GOT3 (cell line): Measurements from ENCODE around the gene ATP9B.
"Not testable (repeated sequence)": the region's sequence is repeated elsewhere in the genome, so short reads cannot be mapped to it uniquely, and the experiment has no call there.

Experiments used
- DNase-seq: peaks from one replicate; lab custom pipeline; 2025; ENCODE audit warnings: mixed read lengths; lab: John Stamatoyannopoulos, UW

The ATP9B gene

DNA sequence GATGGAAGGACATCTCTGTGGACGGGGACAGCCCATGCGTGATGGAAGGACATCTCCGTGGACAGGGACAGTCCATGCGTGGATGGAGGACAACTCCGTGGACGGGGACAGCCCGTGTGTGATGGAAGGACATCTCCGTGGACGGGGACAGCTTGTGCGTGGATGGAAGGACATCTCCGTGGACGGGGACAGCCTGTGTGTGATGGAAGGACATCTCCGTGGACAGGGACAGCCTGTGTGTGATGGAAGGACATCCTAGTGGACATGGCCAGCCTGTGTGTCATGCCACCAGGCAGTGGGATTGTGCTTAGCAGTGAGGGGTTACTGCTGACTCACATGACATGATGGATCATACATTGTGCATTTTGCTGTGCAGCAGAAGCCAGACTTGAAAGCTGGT, 296.5 kb downstream of the ATP9B start:
- no peak for DNase-seq

GRCh38 chr18:79366177-79367094, 297.2 kb downstream of the ATP9B start:
- no peak for DNase-seq

DNA sequence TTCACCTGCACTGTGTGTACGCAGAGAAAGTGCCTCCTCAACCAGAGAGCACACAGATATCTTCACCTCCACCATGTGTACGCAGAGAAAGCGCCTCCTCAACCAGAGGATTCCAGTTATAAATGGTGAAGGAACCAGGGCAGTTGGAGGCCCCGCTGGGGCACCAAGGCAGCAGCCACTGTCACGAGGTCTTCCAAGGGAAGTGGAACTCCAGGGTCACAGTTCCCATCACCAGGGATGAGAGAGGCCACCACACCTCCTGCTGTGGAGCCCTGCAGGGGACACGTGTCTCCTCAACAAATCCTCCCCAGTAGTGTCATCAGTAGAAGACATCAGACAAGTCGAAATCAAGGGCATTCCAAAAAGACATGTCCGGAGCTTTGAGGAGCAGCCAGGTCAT, 298.3 kb downstream of the ATP9B start:
- no peak for DNase-seq

GRCh38 chr18:79367989-79368388, 298.8 kb downstream of the ATP9B start:
- DNase-seq = no peak

DNA sequence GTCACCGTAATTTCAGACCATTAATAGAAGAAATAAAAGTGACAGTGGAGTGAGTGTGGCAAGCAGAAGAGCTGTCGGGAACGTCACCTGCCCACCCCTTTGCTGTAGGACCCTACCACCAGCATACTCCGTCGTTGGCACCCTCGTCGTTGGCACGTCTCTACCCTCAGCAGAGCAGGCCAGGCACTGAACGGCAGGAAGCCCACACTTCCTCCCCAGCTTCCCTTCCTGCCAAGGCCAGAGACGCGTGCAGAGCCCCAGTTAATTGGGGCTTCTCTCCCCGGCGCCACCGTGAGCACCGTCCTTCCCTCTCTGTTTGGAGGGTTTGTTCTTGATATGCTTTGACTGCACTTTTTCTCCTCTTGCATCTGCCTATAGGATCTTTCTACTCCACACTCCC, 299.5 kb downstream of the ATP9B start:
- no peak for DNase-seq

DNA sequence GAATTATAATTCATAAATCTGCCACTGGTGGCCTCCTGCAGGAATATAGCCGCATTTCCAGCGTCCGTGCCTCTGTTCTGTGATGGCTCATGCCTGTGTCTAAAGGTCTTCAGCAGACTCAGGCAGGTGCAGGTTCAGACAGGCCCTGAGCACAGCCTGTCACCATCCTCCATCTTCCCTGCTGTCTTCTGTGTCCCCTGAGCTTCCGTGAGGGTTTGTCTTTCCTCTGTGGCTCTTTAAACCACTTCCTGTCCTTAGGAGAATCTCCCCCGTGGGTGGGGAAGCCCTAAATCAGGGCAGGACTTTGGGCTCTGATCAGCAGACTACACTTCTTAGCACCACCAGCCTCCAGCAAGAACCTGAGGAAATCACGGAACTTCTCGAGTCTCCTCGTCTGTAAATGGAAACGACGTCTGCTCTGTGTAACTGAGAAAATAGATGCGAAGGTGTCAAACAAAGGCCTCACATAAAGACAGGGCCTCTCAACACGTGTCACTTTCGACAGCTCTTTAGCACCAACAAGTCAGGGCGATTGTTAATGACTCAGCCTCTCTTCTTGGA, 302.4 kb downstream of the ATP9B start:
- DNase-seq = no peak

- no peak for DNase-seq
These were observed 303.3 kb downstream of the ATP9B start for GRCh38 chr18:79372461-79372860.

DNA sequence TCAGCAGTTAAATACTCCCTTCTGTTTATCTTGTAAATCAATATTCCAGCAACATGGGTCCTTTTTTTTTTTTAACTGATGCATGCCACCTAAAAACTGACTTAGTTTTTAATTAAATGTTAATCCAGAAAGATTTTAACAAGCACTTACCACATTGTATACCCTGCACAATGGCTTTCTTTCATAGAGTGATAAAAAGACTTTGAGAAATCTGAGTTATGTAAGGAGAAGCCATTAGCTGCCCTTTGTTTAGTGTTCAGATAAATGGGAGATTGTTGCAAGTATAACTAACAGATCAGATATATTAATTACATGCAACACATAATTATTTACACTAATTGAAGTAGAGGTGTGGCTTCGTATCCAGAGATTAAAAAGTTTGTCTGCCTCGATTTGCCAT, 303.8 kb downstream of the ATP9B start:
- DNase-seq = no peak

DNA sequence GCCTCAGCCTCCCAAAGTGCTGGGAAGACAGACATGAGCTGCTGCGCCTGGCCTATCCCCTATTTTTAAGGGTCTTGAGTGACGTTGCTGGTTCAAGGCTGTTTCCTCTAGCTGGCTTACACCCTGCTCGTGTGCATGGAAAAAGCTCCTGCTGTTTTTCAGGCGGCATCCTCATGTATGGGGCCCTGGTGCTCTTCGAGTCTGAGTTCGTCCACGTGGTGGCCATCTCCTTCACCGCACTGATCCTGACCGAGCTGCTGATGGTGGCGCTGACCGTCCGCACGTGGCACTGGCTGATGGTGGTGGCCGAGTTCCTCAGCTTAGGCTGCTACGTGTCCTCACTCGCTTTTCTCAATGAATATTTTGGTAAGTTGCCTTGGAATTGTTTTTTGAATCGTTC, 304.5 kb downstream of the ATP9B start:
- DNase-seq = no peak

DNA sequence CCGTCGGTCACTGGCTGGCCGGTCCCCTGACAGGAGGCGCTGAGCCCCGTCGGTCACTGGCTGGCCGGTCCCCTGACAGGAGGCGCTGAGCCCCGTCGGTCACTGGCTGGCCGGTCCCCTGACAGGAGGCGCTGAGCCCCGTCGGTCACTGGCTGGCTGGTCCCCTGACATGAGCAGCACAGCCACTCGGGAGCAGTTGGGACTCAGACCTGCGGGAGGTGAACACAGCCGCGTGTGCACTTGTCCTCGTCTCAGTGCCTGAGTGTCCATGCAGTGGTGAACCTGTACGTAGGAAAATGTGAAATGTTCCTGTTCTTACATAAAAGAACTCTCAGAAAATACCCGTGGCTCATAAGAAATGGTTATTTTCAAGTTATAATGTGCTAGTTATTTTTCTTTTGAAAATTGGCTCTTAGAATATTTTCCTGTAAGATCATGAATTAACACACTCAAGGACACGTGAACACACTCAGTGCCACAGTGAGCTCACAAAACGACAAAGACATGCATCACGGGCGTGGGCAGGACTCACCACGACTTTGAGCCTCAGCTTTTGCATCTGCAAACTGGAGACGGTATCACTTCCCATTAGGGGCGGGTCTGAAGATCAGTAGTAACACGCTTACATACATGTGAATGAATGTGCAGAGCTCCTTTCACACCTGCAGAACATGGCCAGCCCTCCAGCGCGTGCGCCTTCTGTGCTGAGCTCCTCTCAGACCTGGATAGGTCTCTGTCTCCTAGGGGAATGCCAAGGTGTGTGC, 305.4 kb downstream of the ATP9B start:
- no peak for DNase-seq

DNA sequence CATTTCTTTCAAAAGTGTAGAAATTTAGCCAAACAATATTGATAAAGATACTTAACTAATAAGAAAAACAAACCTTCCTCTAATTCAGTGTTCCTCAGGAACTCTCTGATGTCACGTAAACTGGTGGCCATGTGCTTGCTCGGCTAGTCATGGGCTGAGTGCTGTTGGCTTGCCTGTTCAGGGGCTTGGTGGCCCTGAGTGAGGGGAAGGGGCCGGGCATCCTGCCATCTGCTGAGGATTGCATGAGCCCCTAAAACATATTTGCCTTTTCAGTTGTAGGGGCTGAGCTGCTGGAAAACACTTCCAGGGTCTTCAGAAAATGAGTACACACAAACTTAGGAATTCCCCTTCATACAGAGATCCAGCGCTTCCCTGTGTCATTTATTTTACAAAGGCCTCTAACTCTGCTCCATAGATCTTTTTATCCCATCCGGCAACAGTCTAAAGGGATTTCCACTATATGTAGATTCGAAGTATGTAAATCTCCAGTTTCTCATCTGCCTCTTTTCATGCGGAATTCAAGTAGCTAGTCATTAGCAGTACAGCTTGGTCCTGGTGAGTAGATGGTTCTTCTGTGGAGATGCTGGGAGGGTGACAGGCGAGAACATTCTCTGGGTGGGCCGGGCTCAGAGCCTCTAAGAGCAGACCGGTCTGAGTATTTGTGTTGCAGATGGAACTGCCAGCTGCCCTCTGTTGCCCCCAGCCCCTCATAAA, 306.4 kb downstream of the ATP9B start:
- DNase-seq = no peak

- DNase-seq = not testable (repeated sequence)
These were observed 307.5 kb downstream of the ATP9B start for GRCh38 chr18:79376661-79377060.

GRCh38 chr18:79377187-79377891, 308.1 kb downstream of the ATP9B start:
- DNase-seq = no peak

GRCh38 chr18:79378536-79379250, 309.5 kb downstream of the ATP9B start:
- no peak for DNase-seq

- no peak for DNase-seq
These were observed 310.2 kb downstream of the ATP9B start for GRCh38 chr18:79379251-79379905.

DNA sequence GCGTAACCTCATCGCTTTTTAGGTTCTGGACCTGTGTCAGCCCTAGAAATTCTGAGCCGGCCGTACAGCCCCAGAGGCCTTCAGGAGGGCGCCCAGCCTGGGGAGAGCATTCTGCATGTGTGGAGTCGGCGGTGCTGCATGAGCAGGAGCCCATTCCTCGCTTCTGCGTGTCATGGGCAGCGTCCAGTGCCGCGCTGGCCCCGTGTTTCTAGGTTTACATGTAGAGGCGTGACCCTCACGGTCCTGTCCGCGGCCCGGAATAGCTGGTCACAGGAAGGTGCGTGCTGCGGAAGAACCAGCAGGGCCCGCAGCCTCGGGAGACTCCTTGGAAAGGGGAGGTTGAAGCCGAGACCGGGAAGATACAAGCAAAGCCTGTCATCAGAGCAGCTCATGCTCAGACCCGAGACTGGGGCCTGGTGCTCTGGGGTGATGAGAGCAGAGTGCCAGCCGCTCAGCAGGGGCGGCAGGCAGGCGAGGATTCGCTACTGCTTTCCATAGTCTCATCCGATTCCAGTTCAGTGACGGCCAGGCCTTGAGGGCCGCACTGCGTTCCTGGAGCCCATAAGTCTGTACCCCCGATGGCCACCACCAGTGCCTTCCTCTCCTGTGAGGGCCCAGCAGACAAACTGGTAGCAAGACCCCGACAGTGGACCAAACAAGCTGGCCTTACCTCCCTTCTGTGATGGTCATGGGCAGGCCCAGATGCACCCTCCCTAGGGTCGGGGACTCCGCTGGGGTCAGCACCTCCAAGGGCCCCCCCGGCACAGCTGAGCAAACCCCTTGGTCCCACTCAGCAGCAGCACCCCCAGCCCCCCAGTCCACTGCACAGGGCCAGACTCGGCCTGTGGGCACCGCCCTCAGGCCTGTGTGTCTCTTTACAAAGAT, 311.0 kb downstream of the ATP9B start:
- no peak for DNase-seq

- DNase-seq = no peak
These were observed 311.9 kb downstream of the ATP9B start for GRCh38 chr18:79380816-79381806.

DNA sequence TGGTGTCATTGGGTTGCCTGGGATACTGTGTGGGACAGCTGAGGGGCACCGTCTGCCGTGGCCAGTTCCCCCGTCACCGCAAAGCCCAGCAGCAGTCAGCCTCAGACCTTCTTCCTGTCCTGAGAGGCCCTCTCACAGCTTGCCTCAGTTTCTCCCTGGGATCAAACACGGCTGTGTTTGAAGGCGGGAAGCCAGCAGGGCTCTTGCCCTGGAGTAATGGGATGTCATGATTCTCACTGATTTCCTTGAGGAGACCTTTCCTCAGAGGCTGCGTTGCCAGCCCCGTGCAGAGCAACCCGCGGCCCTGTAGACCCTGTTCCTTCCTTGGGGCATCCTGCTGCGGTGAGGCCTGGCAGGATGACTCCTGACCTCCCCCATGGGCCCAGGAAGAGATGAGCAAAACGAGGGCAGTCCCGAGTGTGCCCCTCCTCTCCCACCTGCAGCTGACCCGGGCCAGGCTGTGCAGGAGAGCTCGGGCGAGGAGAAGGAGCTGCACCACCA, 312.7 kb downstream of the ATP9B start:
- no peak for DNase-seq
